Head of caudate nucleus (tissue), 42 donors: Measurements from ENCODE around the gene CTAG1A.
"Not testable (repeated sequence)": the region's sequence is repeated elsewhere in the genome, so short reads cannot be mapped to it uniquely, and the experiment has no call there.

Experiments
- DNase-seq, 42 donors: peaks; one replicate each; pipeline versions ENCODE4 v3.0.0 to v3.0.0-alpha.2; 2020 to 2021; ENCODE audit warnings: mixed read lengths in 7 of 42
- intact Hi-C: fragments of 100-400 bp; cut with DNase I; formaldehyde crosslinking; loops from one replicate; pipeline ENCODE4 v1.15.0; 2022

The CTAG1A gene

GRCh38 chrX:154584585-154585183 lies at the start of gene CTAG1A:
Gene CTAG1A, plus strand, starts transcription at chrX:154585133. Its CDS starts 74 bp downstream, at chrX:154585207.
- intact Hi-C loops, DNase-seq: not testable (repeated sequence)

GRCh38 chrX:154535892-154536291 lies 49.0 kb upstream of the CTAG1A start:
- intact Hi-C loops, result loop anchor here (10.0 kb wide), 1 partner anchor 161 kb away; the partner anchor contains the start of genes EMD and FLNA
- no peak for DNase-seq

GRCh38 chrX:154539077-154539476 lies 45.9 kb upstream of the CTAG1A start:
- intact Hi-C loops, result loop anchor here (10.0 kb wide), 1 partner anchor 164 kb away; the partner anchor contains the start of genes EMD and FLNA
- DNase-seq, result peak in 4 of 42 donors; percentile 13 to 57 (median 28)

- DNase-seq, intact Hi-C loops: not testable (repeated sequence)
Observed at GRCh38 chrX:154540365-154540764, 44.6 kb upstream of the CTAG1A start.

GRCh38 chrX:154540897-154541535 lies 43.9 kb upstream of the CTAG1A start:
- DNase-seq, result no peak
- intact Hi-C loops, result no loop called here

- intact Hi-C loops, result no loop called here
- no peak for DNase-seq
Observed at GRCh38 chrX:154541589-154541895, 43.4 kb upstream of the CTAG1A start.

GRCh38 chrX:154541896-154542722 lies 42.8 kb upstream of the CTAG1A start:
- DNase-seq, result peak in 32 of 42 donors; percentile 11 to 78 (median 37)
- intact Hi-C loops, result no loop called here

- intact Hi-C loops, result no loop called here
- DNase-seq, result peak in 7 of 42 donors; percentile 4 to 73 (median 16)
Observed at GRCh38 chrX:154542723-154543424, 42.1 kb upstream of the CTAG1A start.

GRCh38 chrX:154545673-154546274 lies 39.2 kb upstream of the CTAG1A start:
- DNase-seq, result no peak
- intact Hi-C loops, result no loop called here

- DNase-seq, result peak in 29 of 42 donors; percentile 5 to 86 (median 70)
- intact Hi-C loops, result no loop called here
Observed at GRCh38 chrX:154546354-154547244, 38.3 kb upstream of the CTAG1A start, which contains the start of gene G6PD. Gene G6PD, minus strand, starts transcription at chrX:154546846. Its CDS starts 691 bp downstream, at chrX:154546155.

- intact Hi-C loops, result no loop called here
- peak; percentile 78 to 96 (median 91) for DNase-seq
Observed at GRCh38 chrX:154547245-154548027, 37.5 kb upstream of the CTAG1A start, which contains the start of gene IKBKG. Gene IKBKG, plus strand, starts transcription at chrX:154547620. Its CDS starts 4,383 bp downstream, at chrX:154552003.

- intact Hi-C loops, result no loop called here
Observed at GRCh38 chrX:154548028-154548316, 37.0 kb upstream of the CTAG1A start.

GRCh38 chrX:154549766-154550165 lies 35.2 kb upstream of the CTAG1A start:
- intact Hi-C loops, result no loop called here
- DNase-seq, result no peak

More at GRCh38 chrX:154548028-154548316, 37.0 kb upstream of the CTAG1A start:
- DNase-seq, result no peak

- intact Hi-C loops, DNase-seq: not testable (repeated sequence)
Observed at GRCh38 chrX:154552112-154552806, 32.7 kb upstream of the CTAG1A start.

- DNase-seq, intact Hi-C loops: not testable (repeated sequence)
Observed at GRCh38 chrX:154558060-154558690, 26.8 kb upstream of the CTAG1A start.

GRCh38 chrX:154558896-154559295 lies 26.0 kb upstream of the CTAG1A start:
- intact Hi-C loops, DNase-seq: not testable (repeated sequence)
